HCT116 (cell line): Measurements from ENCODE around the gene SLC44A5.

Experiments used
- EZH2 ChIP-seq: fragments of 200-600 bp; sonication (generic); IDR thresholded peaks from 2 replicates; pipeline ENCODE4 v1.6.1; 2017; ENCODE audit warnings: antibody characterized with exemption, mixed run types
- EZH2phosphoT487 ChIP-seq: fragments of 200-600 bp; IDR thresholded peaks from 2 replicates; pipeline ENCODE4 v1.6.1; 2018; ENCODE audit warnings: antibody characterized with exemption, borderline replicate concordance
- JUND ChIP-seq: IDR thresholded peaks from 2 replicates; pipeline ENCODE4 v1.6.1; 2012
- POLR2A ChIP-seq: IDR thresholded peaks from 2 replicates; pipeline ENCODE4 v1.7.0; 2011; ENCODE audit warnings: borderline replicate concordance; ENCODE audit not compliant: insufficient read depth, insufficient read length; ENCODE audit errors: extremely low read depth
- POLR2AphosphoS5 ChIP-seq: IDR thresholded peaks from 2 replicates; pipeline ENCODE4 v1.6.1; 2011; ENCODE audit warnings: mild to moderate bottlenecking, low read depth, low read length, moderate library complexity
- SIN3A ChIP-seq: IDR thresholded peaks from 2 replicates; pipeline ENCODE4 v1.6.1; 2012; ENCODE audit warnings: low read depth
- YY1 ChIP-seq: IDR thresholded peaks from 2 replicates; pipeline ENCODE4 v1.6.1; 2011; ENCODE audit warnings: low read length, low read depth, moderate library complexity, mild to moderate bottlenecking; ENCODE audit not compliant: insufficient replicate concordance; ENCODE audit errors: extremely low read depth
- TF ChIP-seq, protein P1 (sequence below), 3 experiments: fragments of 200-600 bp in 1 of 3; sonication (generic) in 1 of 3; IDR thresholded peaks in 2 of 3; conservative IDR thresholded peaks in 1 of 3; 2 replicates each; pipeline ENCODE4 v1.5.1; 2012 to 2017; ENCODE audit warnings: low read depth in 2 of 3, low read length in 2 of 3, antibody characterized with exemption in 1 of 3, borderline replicate concordance in 1 of 3, control low read depth in 1 of 3, mild to moderate bottlenecking in 1 of 3, mixed read lengths in 1 of 3, mixed run types in 1 of 3, moderate library complexity in 1 of 3; ENCODE audit not compliant: insufficient read depth in 1 of 3
- TF ChIP-seq, protein P2 (sequence below): IDR thresholded peaks from 2 replicates; pipeline ENCODE4 v1.6.1; 2012
- TF ChIP-seq, protein P3 (sequence below): IDR thresholded peaks from 2 replicates; pipeline ENCODE4 v1.6.1; 2011; ENCODE audit warnings: mild to moderate bottlenecking, low read length, moderate library complexity; ENCODE audit not compliant: insufficient replicate concordance; ENCODE audit errors: extremely low read depth

DNA sequence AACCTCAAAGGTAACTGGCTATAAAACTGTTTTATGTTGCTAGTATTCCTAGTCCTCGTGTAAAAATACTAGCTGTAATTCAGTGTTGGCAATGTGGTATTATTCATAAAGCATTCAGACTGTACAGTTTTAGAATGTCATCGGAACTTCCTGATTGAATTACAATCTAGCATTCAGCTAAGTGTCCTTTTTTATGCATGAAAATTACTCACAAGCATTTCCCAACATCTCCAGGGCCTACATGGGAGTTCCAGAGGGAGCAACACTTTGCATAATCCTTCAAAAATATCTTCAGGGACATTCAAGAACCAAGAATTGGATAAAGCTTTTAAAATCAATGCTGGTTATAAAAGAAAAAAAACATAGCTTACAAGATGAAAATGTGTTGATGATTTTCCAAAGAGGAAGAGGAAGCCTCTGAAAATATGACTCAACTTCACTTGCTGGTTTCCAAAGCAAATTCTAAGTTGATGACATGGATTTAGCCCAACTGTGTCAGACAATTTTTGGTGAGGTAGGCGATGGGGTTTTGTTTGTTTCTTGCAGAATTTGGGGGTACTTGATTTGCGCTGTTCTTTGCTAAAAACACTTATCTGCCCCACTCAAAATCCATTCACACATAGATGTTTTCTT is 137.8 kb downstream of the SLC44A5 start:
- TF ChIP-seq, protein P1, sequence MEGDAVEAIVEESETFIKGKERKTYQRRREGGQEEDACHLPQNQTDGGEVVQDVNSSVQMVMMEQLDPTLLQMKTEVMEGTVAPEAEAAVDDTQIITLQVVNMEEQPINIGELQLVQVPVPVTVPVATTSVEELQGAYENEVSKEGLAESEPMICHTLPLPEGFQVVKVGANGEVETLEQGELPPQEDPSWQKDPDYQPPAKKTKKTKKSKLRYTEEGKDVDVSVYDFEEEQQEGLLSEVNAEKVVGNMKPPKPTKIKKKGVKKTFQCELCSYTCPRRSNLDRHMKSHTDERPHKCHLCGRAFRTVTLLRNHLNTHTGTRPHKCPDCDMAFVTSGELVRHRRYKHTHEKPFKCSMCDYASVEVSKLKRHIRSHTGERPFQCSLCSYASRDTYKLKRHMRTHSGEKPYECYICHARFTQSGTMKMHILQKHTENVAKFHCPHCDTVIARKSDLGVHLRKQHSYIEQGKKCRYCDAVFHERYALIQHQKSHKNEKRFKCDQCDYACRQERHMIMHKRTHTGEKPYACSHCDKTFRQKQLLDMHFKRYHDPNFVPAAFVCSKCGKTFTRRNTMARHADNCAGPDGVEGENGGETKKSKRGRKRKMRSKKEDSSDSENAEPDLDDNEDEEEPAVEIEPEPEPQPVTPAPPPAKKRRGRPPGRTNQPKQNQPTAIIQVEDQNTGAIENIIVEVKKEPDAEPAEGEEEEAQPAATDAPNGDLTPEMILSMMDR (IDR thresholded peaks at IDR 0.05 in 2 of 3, conservative IDR thresholded peaks at IDR 0.05 in 1 of 3; ENCODE audit: borderline replicate concordance in 1 of 3, insufficient read depth in 1 of 3, low read depth in 2 of 3, low read length in 2 of 3) = no peak
- no peak for TF ChIP-seq EZH2
- no peak for TF ChIP-seq JUND
- no peak for TF ChIP-seq EZH2phosphoT487
- TF ChIP-seq POLR2A = no peak
- TF ChIP-seq POLR2AphosphoS5 = no peak
- no peak for TF ChIP-seq SIN3A
- TF ChIP-seq, protein P2, sequence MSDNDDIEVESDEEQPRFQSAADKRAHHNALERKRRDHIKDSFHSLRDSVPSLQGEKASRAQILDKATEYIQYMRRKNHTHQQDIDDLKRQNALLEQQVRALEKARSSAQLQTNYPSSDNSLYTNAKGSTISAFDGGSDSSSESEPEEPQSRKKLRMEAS = no peak
- no peak for TF ChIP-seq YY1
- TF ChIP-seq, protein P3, sequence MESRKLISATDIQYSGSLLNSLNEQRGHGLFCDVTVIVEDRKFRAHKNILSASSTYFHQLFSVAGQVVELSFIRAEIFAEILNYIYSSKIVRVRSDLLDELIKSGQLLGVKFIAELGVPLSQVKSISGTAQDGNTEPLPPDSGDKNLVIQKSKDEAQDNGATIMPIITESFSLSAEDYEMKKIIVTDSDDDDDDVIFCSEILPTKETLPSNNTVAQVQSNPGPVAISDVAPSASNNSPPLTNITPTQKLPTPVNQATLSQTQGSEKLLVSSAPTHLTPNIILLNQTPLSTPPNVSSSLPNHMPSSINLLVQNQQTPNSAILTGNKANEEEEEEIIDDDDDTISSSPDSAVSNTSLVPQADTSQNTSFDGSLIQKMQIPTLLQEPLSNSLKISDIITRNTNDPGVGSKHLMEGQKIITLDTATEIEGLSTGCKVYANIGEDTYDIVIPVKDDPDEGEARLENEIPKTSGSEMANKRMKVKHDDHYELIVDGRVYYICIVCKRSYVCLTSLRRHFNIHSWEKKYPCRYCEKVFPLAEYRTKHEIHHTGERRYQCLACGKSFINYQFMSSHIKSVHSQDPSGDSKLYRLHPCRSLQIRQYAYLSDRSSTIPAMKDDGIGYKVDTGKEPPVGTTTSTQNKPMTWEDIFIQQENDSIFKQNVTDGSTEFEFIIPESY = no peak
